Activated CD4-positive, alpha-beta T cell treated with anti-CD3 and anti-CD28 coated beads, Interleukin-2, Interleukin-4, amounts not matched to agents 100 ng/mL and 50 ng/mL, durations not matched to agents 16 hours and 8 hours (primary cell): Measurements from ENCODE around the gene CAPZA3.
"Not testable (repeated sequence)": the region's sequence is repeated elsewhere in the genome, so short reads cannot be mapped to it uniquely, and the experiment has no call there.

Source experiments
- DNase-seq: peaks from one replicate; pipeline ENCODE4 v3.0.0-alpha.2; 2020; ENCODE audit warnings: low spot score

CAPZA3 gene

GRCh38 chr12:18753481-18754123 lies 15.7 kb downstream of the CAPZA3 start:
- no peak for DNase-seq

GRCh38 chr12:18754124-18754707 lies 16.3 kb downstream of the CAPZA3 start:
- no peak for DNase-seq

- no peak for DNase-seq
These were observed 17.4 kb downstream of the CAPZA3 start for GRCh38 chr12:18755341-18755740.

GRCh38 chr12:18766479-18766878 lies 28.6 kb downstream of the CAPZA3 start:
- DNase-seq: not testable (repeated sequence)

- no peak for DNase-seq
These were observed 44.9 kb downstream of the CAPZA3 start for GRCh38 chr12:18782827-18783226.

GRCh38 chr12:18785465-18785864 lies 47.5 kb downstream of the CAPZA3 start:
- DNase-seq: not testable (repeated sequence)
